Neutrophil (primary cell): ENCODE data around the gene ITLN1.

ENCODE experiments used
- H3K27ac ChIP-seq: fragments of 200-600 bp; sonication (generic); 2 replicates; pipeline ENCODE4 v1.5.1; 2016; ENCODE audit warnings: mild to moderate bottlenecking, moderate library complexity
- H3K27me3 ChIP-seq: fragments of 200-600 bp; sonication (generic); 2 replicates; pipeline ENCODE4 v1.6.0; 2016; ENCODE audit warnings: mild to moderate bottlenecking
- H3K36me3 ChIP-seq: fragments of 200-600 bp; sonication (generic); 2 replicates; pipeline ENCODE4 v1.5.1; 2017
- H3K4me1 ChIP-seq, 2 experiments: fragments of 200-600 bp in 1 of 2; sonication (generic) in 1 of 2; 1 replicate in 1 of 2; 2 replicates in 1 of 2; pipeline versions ENCODE4 v1.5.1 to v1.6.1; 2013 to 2016; ENCODE audit warnings: low read depth in 1 of 2, low read length in 1 of 2, mild to moderate bottlenecking in 1 of 2, moderate library complexity in 1 of 2; ENCODE audit not compliant: control insufficient read depth in 1 of 2, insufficient read depth in 1 of 2
- H3K4me3 ChIP-seq, 2 experiments: fragments of 200-600 bp in 1 of 2; sonication (generic) in 1 of 2; 1 replicate in 1 of 2; 2 replicates in 1 of 2; pipeline ENCODE4 v1.5.1; 2013 to 2016; ENCODE audit warnings: low read depth in 1 of 2, low read length in 1 of 2, mild to moderate bottlenecking in 1 of 2, moderate library complexity in 1 of 2
- H3K9me3 ChIP-seq: fragments of 200-600 bp; sonication (generic); 2 replicates; pipeline ENCODE4 v1.5.1; 2016
- CTCF ChIP-seq: fragments of 200-600 bp; sonication (generic); IDR thresholded peaks from 2 replicates; pipeline ENCODE4 v1.5.1; 2016; ENCODE audit warnings: antibody characterized with exemption

The ITLN1 gene

GRCh38 chr1:160834945-160835565, 49.9 kb downstream of the ITLN1 start:
- no peak for TF ChIP-seq CTCF
- H3K36me3 ChIP-seq: no peaks in the 10 kb centered on the region
- H3K9me3 ChIP-seq: no peaks in the 10 kb centered on the region
- H3K4me1 ChIP-seq: peaks cover 30 to 32% of the 10 kb centered on the region in 2 experiments
- H3K27me3 ChIP-seq: no peaks in the 10 kb centered on the region
- no peak overlapping the region for H3K27ac ChIP-seq
- H3K4me3 ChIP-seq: no peak overlapping the region

- TF ChIP-seq CTCF: no peak
- Histone ChIP-seq H3K4me1 (no peaks in the 10 kb centered on the region), H3K27ac (no peak overlapping the region), H3K27me3 (no peaks in the 10 kb centered on the region), H3K4me3 (no peak overlapping the region), H3K36me3 (no peaks in the 10 kb centered on the region), H3K9me3 (no peaks in the 10 kb centered on the region)
Measured at GRCh38 chr1:160830321-160831153, 54.4 kb downstream of the ITLN1 start.

GRCh38 chr1:160829766-160830165, 55.2 kb downstream of the ITLN1 start:
- TF ChIP-seq CTCF: no peak
- Histone ChIP-seq H3K9me3 (no peaks in the 10 kb centered on the region), H3K36me3 (no peaks in the 10 kb centered on the region), H3K27me3 (no peaks in the 10 kb centered on the region), H3K27ac (no peak overlapping the region), H3K4me3 (no peak overlapping the region), H3K4me1 (no peaks in the 10 kb centered on the region)

- H3K27ac ChIP-seq: no peak overlapping the region
- H3K9me3 ChIP-seq: no peaks in the 10 kb centered on the region
- no peak overlapping the region for H3K4me3 ChIP-seq
- H3K36me3 ChIP-seq: no peaks in the 10 kb centered on the region
- no peaks in the 10 kb centered on the region for H3K4me1 ChIP-seq
- no peak for TF ChIP-seq CTCF
- no peaks in the 10 kb centered on the region for H3K27me3 ChIP-seq
Measured at GRCh38 chr1:160827418-160827817, 57.6 kb downstream of the ITLN1 start.

GRCh38 chr1:160826546-160826945, 58.4 kb downstream of the ITLN1 start:
- Histone ChIP-seq H3K27ac (no peak overlapping the region), H3K4me3 (no peak overlapping the region), H3K36me3 (no peaks in the 10 kb centered on the region), H3K4me1 (no peaks in the 10 kb centered on the region), H3K27me3 (no peaks in the 10 kb centered on the region), H3K9me3 (no peaks in the 10 kb centered on the region)
- TF ChIP-seq CTCF: no peak
